Measurements from ENCODE around the gene ITPRID1.

ITPRID1 gene

DNA sequence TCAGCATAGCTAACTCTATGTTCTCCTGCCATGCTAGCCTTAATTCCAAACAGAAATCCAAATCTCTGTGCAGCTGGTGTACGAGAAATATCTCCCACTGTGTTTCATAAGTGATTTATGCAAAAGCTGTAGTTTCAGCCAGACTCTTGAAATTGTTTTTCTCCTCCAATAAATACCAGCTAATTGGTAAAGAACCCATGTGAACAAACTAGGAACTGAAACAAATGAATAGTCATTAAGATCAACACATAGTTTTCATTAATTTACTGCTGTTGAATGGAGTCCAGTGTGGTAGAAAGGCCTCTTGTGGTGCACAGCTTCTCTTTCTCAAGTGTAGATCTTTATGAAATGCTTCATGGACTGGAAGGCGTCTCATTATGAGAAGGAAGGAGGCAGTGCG lies 191.5 kb downstream of the ITPRID1 start:
- TF ChIP-seq CEBPB (IDR thresholded peaks at IDR 0.05), result no peak
- no peak for TF ChIP-seq NFIC (IDR thresholded peaks at IDR 0.05)
- TF ChIP-seq TAF1 (IDR thresholded peaks at IDR 0.05; ENCODE audit: low read depth), result no peak
- no peak for TF ChIP-seq YY1 (IDR thresholded peaks at IDR 0.05; ENCODE audit: low read depth)
- TF ChIP-seq TCF12 (IDR thresholded peaks at IDR 0.05; ENCODE audit: low read depth), result no peak
- TF ChIP-seq, protein P1, sequence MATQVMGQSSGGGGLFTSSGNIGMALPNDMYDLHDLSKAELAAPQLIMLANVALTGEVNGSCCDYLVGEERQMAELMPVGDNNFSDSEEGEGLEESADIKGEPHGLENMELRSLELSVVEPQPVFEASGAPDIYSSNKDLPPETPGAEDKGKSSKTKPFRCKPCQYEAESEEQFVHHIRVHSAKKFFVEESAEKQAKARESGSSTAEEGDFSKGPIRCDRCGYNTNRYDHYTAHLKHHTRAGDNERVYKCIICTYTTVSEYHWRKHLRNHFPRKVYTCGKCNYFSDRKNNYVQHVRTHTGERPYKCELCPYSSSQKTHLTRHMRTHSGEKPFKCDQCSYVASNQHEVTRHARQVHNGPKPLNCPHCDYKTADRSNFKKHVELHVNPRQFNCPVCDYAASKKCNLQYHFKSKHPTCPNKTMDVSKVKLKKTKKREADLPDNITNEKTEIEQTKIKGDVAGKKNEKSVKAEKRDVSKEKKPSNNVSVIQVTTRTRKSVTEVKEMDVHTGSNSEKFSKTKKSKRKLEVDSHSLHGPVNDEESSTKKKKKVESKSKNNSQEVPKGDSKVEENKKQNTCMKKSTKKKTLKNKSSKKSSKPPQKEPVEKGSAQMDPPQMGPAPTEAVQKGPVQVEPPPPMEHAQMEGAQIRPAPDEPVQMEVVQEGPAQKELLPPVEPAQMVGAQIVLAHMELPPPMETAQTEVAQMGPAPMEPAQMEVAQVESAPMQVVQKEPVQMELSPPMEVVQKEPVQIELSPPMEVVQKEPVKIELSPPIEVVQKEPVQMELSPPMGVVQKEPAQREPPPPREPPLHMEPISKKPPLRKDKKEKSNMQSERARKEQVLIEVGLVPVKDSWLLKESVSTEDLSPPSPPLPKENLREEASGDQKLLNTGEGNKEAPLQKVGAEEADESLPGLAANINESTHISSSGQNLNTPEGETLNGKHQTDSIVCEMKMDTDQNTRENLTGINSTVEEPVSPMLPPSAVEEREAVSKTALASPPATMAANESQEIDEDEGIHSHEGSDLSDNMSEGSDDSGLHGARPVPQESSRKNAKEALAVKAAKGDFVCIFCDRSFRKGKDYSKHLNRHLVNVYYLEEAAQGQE (IDR thresholded peaks at IDR 0.05; ENCODE audit: low read depth), result no peak
- TF ChIP-seq TEAD4 (IDR thresholded peaks at IDR 0.05), result no peak
- TF ChIP-seq FOXM1 (IDR thresholded peaks at IDR 0.05; ENCODE audit: borderline replicate concordance, low read depth), result no peak
- TF ChIP-seq, protein P2, sequence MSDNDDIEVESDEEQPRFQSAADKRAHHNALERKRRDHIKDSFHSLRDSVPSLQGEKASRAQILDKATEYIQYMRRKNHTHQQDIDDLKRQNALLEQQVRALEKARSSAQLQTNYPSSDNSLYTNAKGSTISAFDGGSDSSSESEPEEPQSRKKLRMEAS (IDR thresholded peaks at IDR 0.05), result no peak
- TF ChIP-seq ZBTB7A (IDR thresholded peaks at IDR 0.05; ENCODE audit: low read depth), result no peak
- no peak for TF ChIP-seq EGR1 (IDR thresholded peaks at IDR 0.05)
- TF ChIP-seq CREB1 (IDR thresholded peaks at IDR 0.05; ENCODE audit: low read depth), result no peak
- TF ChIP-seq, protein P3, sequence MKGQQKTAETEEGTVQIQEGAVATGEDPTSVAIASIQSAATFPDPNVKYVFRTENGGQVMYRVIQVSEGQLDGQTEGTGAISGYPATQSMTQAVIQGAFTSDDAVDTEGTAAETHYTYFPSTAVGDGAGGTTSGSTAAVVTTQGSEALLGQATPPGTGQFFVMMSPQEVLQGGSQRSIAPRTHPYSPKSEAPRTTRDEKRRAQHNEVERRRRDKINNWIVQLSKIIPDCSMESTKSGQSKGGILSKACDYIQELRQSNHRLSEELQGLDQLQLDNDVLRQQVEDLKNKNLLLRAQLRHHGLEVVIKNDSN (IDR thresholded peaks at IDR 0.05), result no peak
- TF ChIP-seq EP300 (IDR thresholded peaks at IDR 0.05; ENCODE audit: borderline replicate concordance), result no peak

DNA sequence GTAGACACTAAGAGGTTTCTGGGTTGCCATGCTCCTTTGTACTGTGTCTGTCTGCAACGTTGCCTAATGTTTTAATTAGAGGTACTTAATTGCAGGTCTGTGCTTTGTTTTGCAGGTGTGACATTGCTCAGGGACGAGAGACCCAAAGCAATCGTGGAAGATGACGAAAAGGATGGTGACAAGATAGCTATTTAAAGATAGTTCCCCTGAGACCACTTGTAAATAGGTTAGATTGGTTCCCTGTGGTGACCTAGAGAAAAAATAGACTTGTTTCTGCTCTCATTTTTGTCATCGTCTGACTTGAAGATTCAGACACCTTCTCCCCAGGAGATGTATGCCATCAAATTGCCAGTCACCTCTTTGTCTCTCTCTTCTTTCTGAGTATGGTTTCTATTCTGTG lies 193.2 kb downstream of the ITPRID1 start:
- no peak for TF ChIP-seq YY1 (IDR thresholded peaks at IDR 0.05; ENCODE audit: low read depth)
- no peak for TF ChIP-seq NFIC (IDR thresholded peaks at IDR 0.05)
- TF ChIP-seq, protein P1 (IDR thresholded peaks at IDR 0.05; ENCODE audit: low read depth), result no peak
- TF ChIP-seq TAF1 (IDR thresholded peaks at IDR 0.05; ENCODE audit: low read depth), result no peak
- no peak for TF ChIP-seq CREB1 (IDR thresholded peaks at IDR 0.05; ENCODE audit: low read depth)
- no peak for TF ChIP-seq CEBPB (IDR thresholded peaks at IDR 0.05)
- no peak for TF ChIP-seq EP300 (IDR thresholded peaks at IDR 0.05; ENCODE audit: borderline replicate concordance)
- no peak for TF ChIP-seq FOXM1 (IDR thresholded peaks at IDR 0.05; ENCODE audit: borderline replicate concordance, low read depth)
- TF ChIP-seq ZBTB7A (IDR thresholded peaks at IDR 0.05; ENCODE audit: low read depth), result no peak
- no peak for TF ChIP-seq TEAD4 (IDR thresholded peaks at IDR 0.05)
- TF ChIP-seq TCF12 (IDR thresholded peaks at IDR 0.05; ENCODE audit: low read depth), result no peak
- TF ChIP-seq, protein P2 (IDR thresholded peaks at IDR 0.05), result no peak
- TF ChIP-seq EGR1 (IDR thresholded peaks at IDR 0.05), result no peak
